Measurements from ENCODE around the gene PSTPIP2.
"Not testable (repeated sequence)": the region's sequence is repeated elsewhere in the genome, so short reads cannot be mapped to it uniquely, and the experiment has no call there.

PSTPIP2 gene

DNA sequence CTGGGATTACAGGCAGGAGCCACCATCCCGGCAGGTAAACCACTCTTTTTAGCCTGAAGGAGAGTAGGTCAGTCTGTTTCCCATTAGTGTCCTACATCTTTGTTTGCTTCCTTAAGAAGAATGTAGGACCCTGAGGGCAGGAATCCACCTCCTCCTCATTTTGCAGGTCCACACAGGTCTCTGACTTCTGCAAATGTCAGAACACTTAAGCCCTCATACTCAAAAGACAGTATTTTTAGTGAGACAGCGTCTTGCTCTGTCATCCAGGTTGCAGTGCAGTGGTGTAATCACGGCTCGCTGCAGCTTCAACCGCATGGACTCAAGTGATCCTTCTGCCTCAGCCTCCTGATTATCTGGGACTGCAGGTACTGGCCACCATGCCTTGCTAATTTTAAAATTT lies 9.3 kb downstream of the PSTPIP2 start:
- Histone ChIP-seq H3K27me3 (ENCODE audit: control insufficient read depth, insufficient read depth, low read length) (no peaks in the 10 kb centered on the region), H3K4me1 (ENCODE audit: control insufficient read depth, insufficient read depth, low read length) (no peaks in the 10 kb centered on the region), H3K9ac (ENCODE audit: low read length) (no peak overlapping the region), H3K27ac (ENCODE audit: low read depth, low read length) (no peak overlapping the region), H3K36me3 (ENCODE audit: control insufficient read depth, insufficient read depth, low read length) (no peaks in the 10 kb centered on the region), H3K4me3 (ENCODE audit: low read length) (no peak overlapping the region)

DNA sequence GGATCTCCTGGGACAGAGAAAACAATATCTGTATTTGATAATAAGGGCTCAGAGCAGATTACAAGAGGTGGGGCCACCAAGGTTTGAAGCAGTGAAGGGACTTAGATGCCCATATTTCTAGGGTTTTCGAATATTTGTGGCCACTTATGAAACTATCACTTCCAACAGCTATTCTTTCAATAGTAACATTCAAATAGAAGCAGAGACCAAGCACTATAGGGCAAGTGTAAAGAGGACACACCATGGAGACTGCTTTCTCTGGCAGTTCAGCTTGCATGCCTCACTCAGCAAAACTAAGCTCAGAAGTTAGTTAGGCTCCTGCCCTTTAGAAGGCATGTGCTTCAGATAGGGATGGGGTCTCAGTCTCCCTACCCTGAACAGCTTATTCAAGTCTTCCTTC lies 10.3 kb downstream of the PSTPIP2 start:
- Histone ChIP-seq H3K27me3 (ENCODE audit: control insufficient read depth, insufficient read depth, low read length) (no peaks in the 10 kb centered on the region), H3K9ac (ENCODE audit: low read length) (no peak overlapping the region), H3K27ac (ENCODE audit: low read depth, low read length) (no peak overlapping the region), H3K36me3 (ENCODE audit: control insufficient read depth, insufficient read depth, low read length) (no peaks in the 10 kb centered on the region), H3K4me3 (ENCODE audit: low read length) (no peak overlapping the region), H3K4me1 (ENCODE audit: control insufficient read depth, insufficient read depth, low read length) (no peaks in the 10 kb centered on the region)

- no peaks in the 10 kb centered on the region for H3K4me1 ChIP-seq (ENCODE audit: control insufficient read depth, insufficient read depth, low read length)
- no peak overlapping the region for H3K9ac ChIP-seq (ENCODE audit: low read length)
- no peak overlapping the region for H3K27ac ChIP-seq (ENCODE audit: low read depth, low read length)
- H3K4me3 ChIP-seq (ENCODE audit: low read length), result no peak overlapping the region
- no peaks in the 10 kb centered on the region for H3K36me3 ChIP-seq (ENCODE audit: control insufficient read depth, insufficient read depth, low read length)
- no peaks in the 10 kb centered on the region for H3K27me3 ChIP-seq (ENCODE audit: control insufficient read depth, insufficient read depth, low read length)
These were observed 10.7 kb downstream of the PSTPIP2 start for GRCh38 chr18:46061387-46061786.

- Histone ChIP-seq H3K4me1 (ENCODE audit: control insufficient read depth, insufficient read depth, low read length) (no peaks in the 10 kb centered on the region), H3K27ac (ENCODE audit: low read depth, low read length) (no peak overlapping the region)
These were observed 11.7 kb downstream of the PSTPIP2 start for GRCh38 chr18:46060359-46060841.

DNA sequence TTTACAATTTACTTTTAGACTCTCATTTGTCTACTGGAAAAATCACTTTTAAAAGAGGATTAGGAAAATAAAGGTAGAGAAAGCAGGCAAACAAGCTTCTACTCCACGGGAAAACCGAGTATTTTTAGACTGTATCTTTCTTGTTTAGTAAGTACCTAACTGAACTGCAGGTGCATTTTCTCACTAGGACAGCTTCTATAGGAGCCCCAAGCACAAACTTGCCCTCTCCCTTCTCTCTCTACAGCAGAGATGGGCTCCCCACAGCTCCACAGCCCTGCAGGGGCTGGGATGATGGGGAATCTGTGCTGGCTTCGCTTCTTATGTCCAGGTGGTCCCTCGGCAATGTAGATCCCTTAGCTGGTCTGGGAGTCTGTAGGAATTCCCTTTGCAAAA lies 16.2 kb downstream of the PSTPIP2 start:
- Histone ChIP-seq H3K27ac (ENCODE audit: low read depth, low read length) (no peak overlapping the region), H3K4me3 (ENCODE audit: low read length) (no peak overlapping the region), H3K36me3 (ENCODE audit: control insufficient read depth, insufficient read depth, low read length) (no peaks in the 10 kb centered on the region), H3K9ac (ENCODE audit: low read length) (no peak overlapping the region), H3K4me1 (ENCODE audit: control insufficient read depth, insufficient read depth, low read length) (no peaks in the 10 kb centered on the region), H3K27me3 (ENCODE audit: control insufficient read depth, insufficient read depth, low read length) (no peaks in the 10 kb centered on the region)

More at GRCh38 chr18:46060359-46060841, 11.7 kb downstream of the PSTPIP2 start:
- no peak overlapping the region for H3K4me3 ChIP-seq (ENCODE audit: low read length)
- no peaks in the 10 kb centered on the region for H3K36me3 ChIP-seq (ENCODE audit: control insufficient read depth, insufficient read depth, low read length)
- no peaks in the 10 kb centered on the region for H3K27me3 ChIP-seq (ENCODE audit: control insufficient read depth, insufficient read depth, low read length)
- no peak overlapping the region for H3K9ac ChIP-seq (ENCODE audit: low read length)

GRCh38 chr18:46054956-46055837 lies 16.9 kb downstream of the PSTPIP2 start:
- Histone ChIP-seq H3K27me3 (ENCODE audit: control insufficient read depth, insufficient read depth, low read length) (no peaks in the 10 kb centered on the region), H3K9ac (ENCODE audit: low read length) (no peak overlapping the region), H3K36me3 (ENCODE audit: control insufficient read depth, insufficient read depth, low read length) (no peaks in the 10 kb centered on the region), H3K4me3 (ENCODE audit: low read length) (no peak overlapping the region), H3K4me1 (ENCODE audit: control insufficient read depth, insufficient read depth, low read length) (no peaks in the 10 kb centered on the region), H3K27ac (ENCODE audit: low read depth, low read length) (no peak overlapping the region)

DNA sequence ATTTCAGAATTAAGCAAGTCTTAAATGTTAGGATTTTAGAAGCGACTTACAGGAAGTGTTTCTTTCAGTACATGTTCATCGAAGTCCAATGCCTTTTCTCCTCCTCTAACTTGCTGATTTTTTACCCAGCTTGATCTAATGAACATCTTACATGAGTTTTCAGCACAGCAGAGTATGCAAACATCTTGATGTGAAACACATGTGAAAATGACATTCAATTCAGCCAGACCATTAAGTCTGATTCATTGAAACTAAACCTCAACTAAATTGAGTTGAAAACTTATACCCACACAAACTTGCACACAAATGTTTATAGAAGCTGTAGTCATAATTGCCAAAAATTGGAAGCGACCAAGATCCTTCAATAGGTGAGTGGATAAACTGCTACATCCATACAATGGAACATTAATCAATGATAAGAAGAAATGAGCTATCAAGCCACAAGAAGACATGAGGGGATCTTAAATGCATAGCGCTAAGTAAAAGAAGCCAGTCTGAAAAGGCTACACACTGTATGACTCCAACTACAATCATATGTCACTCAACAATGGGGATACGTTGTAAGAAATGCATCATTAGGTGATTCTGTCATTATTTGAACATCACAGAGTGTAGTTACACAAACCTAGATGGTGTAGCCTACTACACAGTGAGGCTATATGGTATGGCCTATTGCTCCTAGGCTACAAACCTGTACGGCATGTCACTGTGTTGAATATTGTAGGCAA lies 18.5 kb downstream of the PSTPIP2 start:
- Histone ChIP-seq H3K4me1 (ENCODE audit: control insufficient read depth, insufficient read depth, low read length) (no peaks in the 10 kb centered on the region), H3K9ac (ENCODE audit: low read length) (no peak overlapping the region), H3K27me3 (ENCODE audit: control insufficient read depth, insufficient read depth, low read length) (no peaks in the 10 kb centered on the region), H3K36me3 (ENCODE audit: control insufficient read depth, insufficient read depth, low read length) (no peaks in the 10 kb centered on the region), H3K4me3 (ENCODE audit: low read length) (no peak overlapping the region), H3K27ac (ENCODE audit: low read depth, low read length) (no peak overlapping the region)

DNA sequence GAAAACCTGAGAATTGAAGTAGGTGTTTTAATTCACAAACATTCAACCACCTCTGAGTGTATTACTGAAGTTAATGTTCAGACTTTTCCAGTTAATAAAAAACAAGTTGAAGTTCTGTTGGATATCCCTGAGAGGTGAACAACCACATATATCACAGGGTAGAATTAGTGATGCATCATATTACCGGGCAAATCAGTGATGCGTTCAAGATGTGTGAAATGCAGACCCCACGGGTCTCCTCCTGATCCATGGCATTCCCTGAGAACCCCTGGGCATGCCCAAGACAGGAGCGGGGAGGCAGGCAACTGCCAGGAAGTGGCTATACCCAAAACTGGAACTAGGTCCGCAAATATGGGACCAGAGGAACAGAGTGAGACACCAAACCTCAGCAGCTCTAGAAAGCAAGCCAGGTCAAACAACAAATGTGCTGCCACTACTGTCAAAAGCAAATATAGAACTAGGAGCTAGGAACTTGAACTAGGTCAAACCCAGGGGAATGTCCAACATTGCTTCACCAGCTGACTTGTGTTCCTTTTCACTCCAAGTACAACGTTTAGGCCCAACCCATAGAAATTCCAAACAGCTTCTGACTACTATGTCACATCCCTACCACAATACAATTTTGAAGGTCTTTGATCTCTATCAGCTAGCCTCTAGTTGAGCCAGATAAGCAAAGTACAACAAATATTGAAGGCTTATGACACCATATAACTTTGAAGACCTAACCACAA lies 20.2 kb downstream of the PSTPIP2 start:
- Histone ChIP-seq H3K36me3 (ENCODE audit: control insufficient read depth, insufficient read depth, low read length) (no peaks in the 10 kb centered on the region), H3K4me1 (ENCODE audit: control insufficient read depth, insufficient read depth, low read length) (no peaks in the 10 kb centered on the region), H3K27ac (ENCODE audit: low read depth, low read length) (no peak overlapping the region), H3K4me3 (ENCODE audit: low read length) (no peak overlapping the region), H3K9ac (ENCODE audit: low read length) (no peak overlapping the region), H3K27me3 (ENCODE audit: control insufficient read depth, insufficient read depth, low read length) (no peaks in the 10 kb centered on the region)

GRCh38 chr18:46050268-46050667 lies 21.8 kb downstream of the PSTPIP2 start:
- no peak overlapping the region for H3K4me3 ChIP-seq (ENCODE audit: low read length)
- no peak overlapping the region for H3K9ac ChIP-seq (ENCODE audit: low read length)
- no peaks in the 10 kb centered on the region for H3K4me1 ChIP-seq (ENCODE audit: control insufficient read depth, insufficient read depth, low read length)
- peaks cover 2% of the 10 kb centered on the region for H3K36me3 ChIP-seq (ENCODE audit: control insufficient read depth, insufficient read depth, low read length)
- no peaks in the 10 kb centered on the region for H3K27me3 ChIP-seq (ENCODE audit: control insufficient read depth, insufficient read depth, low read length)
- H3K27ac ChIP-seq (ENCODE audit: low read depth, low read length), result no peak overlapping the region

- Histone ChIP-seq H3K27me3 (ENCODE audit: control insufficient read depth, insufficient read depth, low read length) (no peaks in the 10 kb centered on the region), H3K4me3 (ENCODE audit: low read length) (no peak overlapping the region), H3K36me3 (ENCODE audit: control insufficient read depth, insufficient read depth, low read length) (peaks cover 2% of the 10 kb centered on the region), H3K27ac (ENCODE audit: low read depth, low read length) (no peak overlapping the region), H3K9ac (ENCODE audit: low read length) (no peak overlapping the region), H3K4me1 (ENCODE audit: control insufficient read depth, insufficient read depth, low read length) (no peaks in the 10 kb centered on the region)
These were observed 23.4 kb downstream of the PSTPIP2 start for GRCh38 chr18:46048641-46049040.

GRCh38 chr18:46047369-46047768 lies 24.7 kb downstream of the PSTPIP2 start:
- not testable (repeated sequence) for H3K4me3 ChIP-seq (ENCODE audit: low read length); H3K36me3 ChIP-seq (ENCODE audit: control insufficient read depth, insufficient read depth, low read length); H3K27me3 ChIP-seq (ENCODE audit: control insufficient read depth, insufficient read depth, low read length); H3K4me1 ChIP-seq (ENCODE audit: control insufficient read depth, insufficient read depth, low read length); H3K27ac ChIP-seq (ENCODE audit: low read depth, low read length); H3K9ac ChIP-seq (ENCODE audit: low read length)

DNA sequence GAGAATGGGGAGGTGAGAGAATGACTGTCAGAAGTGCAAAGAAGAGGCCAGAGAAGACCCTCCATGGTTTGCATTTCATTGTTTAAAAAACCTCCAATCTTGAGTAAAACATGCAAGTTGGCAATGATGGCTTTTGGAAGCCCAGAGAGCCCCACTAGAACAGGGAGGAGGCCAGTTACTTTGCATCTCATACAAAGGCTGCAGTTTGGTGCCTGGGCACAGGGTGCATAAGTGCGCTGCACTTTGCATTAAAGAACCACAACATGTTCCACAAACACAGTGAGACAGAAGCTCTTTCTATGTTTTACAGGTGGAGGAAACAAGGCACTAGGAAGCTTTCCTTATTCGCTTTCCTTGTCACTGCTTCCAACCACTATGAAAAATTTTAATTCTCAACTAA lies 25.4 kb downstream of the PSTPIP2 start:
- no peak overlapping the region for H3K4me3 ChIP-seq (ENCODE audit: low read length)
- H3K36me3 ChIP-seq (ENCODE audit: control insufficient read depth, insufficient read depth, low read length), result peaks cover 2% of the 10 kb centered on the region
- no peaks in the 10 kb centered on the region for H3K4me1 ChIP-seq (ENCODE audit: control insufficient read depth, insufficient read depth, low read length)
- no peak overlapping the region for H3K9ac ChIP-seq (ENCODE audit: low read length)
- no peaks in the 10 kb centered on the region for H3K27me3 ChIP-seq (ENCODE audit: control insufficient read depth, insufficient read depth, low read length)
- H3K27ac ChIP-seq (ENCODE audit: low read depth, low read length), result no peak overlapping the region
